Caco-2 (cell line): ENCODE results near the gene TOR2A. TPM values are rescaled to one million over a fixed set of nuclear protein-coding genes. Genes with fewer than 3 reads are reported as not detected.

Source experiments
- BruUV-seq: library from RNA; stranded (reverse); fragments of 400-500 nt; replicated peaks from 2 replicates; lab custom pipeline; 2021; lab: Mats Ljungman, UMichigan
- CTCF ChIA-PET: fragments of 300-600 bp; sonication (Branson Sonifier 250); formaldehyde crosslinking; loops from one replicate; lab custom pipeline; 2022; ENCODE audit warnings: antibody characterized with exemption; lab: Charles Lee
- POLR2A ChIA-PET: fragments of 300-600 bp; sonication (Branson Sonifier 250); formaldehyde crosslinking; loops from one replicate; lab custom pipeline; 2022; ENCODE audit warnings: antibody characterized with exemption; lab: Charles Lee
- DNase-seq, 2 experiments: peaks; one replicate each; pipeline versions ENCODE4 v3.0.0 to v3.0.0-alpha.2; 2020 to 2022
- H3K27me3 ChIP-seq: replicated peaks from 2 replicates; pipeline ENCODE4 v1.6.0; 2011; ENCODE audit warnings: low read length; ENCODE audit not compliant: control insufficient read depth, insufficient read depth
- H3K36me3 ChIP-seq: 2 replicates; pipeline ENCODE4 v1.5.1; 2011; ENCODE audit warnings: low read length; ENCODE audit not compliant: control insufficient read depth, insufficient read depth
- H3K4me1 ChIP-seq: fragments of 250-450 bp; sonication (Bioruptor Pico); 2 replicates; pipeline ENCODE4 v1.5.1; 2020; ENCODE audit warnings: mild to moderate bottlenecking
- H3K4me3 ChIP-seq: 2 replicates; pipeline ENCODE4 v1.5.1; 2011; ENCODE audit warnings: low read depth, mild to moderate bottlenecking, control low read depth, low read length
- H3K9me3 ChIP-seq: fragments of 250-450 bp; sonication (Bioruptor Pico); 2 replicates; pipeline ENCODE4 v1.5.1; 2020; ENCODE audit warnings: mild to moderate bottlenecking, moderate library complexity
- H3K27ac Mint-ChIP-seq: one replicate; pipeline ENCODE4 v1.8.0; 2022; ENCODE audit warnings: mixed read lengths; ENCODE audit not compliant: unreplicated experiment
- H3K27me3 Mint-ChIP-seq: one replicate; pipeline ENCODE4 v1.8.0; 2022; ENCODE audit warnings: mixed read lengths; ENCODE audit not compliant: insufficient read depth, unreplicated experiment
- H3K36me3 Mint-ChIP-seq: one replicate; pipeline ENCODE4 v1.8.0; 2022; ENCODE audit warnings: mild to moderate bottlenecking, mixed read lengths; ENCODE audit not compliant: insufficient read depth, unreplicated experiment
- H3K4me1 Mint-ChIP-seq: one replicate; pipeline ENCODE4 v1.8.0; 2022; ENCODE audit warnings: low read depth, mixed read lengths; ENCODE audit not compliant: unreplicated experiment
- H3K4me3 Mint-ChIP-seq: one replicate; pipeline ENCODE4 v1.8.0; 2022; ENCODE audit warnings: mild to moderate bottlenecking, moderate library complexity, mixed read lengths; ENCODE audit not compliant: unreplicated experiment
- H3K9me3 Mint-ChIP-seq: one replicate; pipeline ENCODE4 v1.8.0; 2022; ENCODE audit warnings: mixed read lengths; ENCODE audit not compliant: unreplicated experiment
- CTCF ChIP-seq, 2 experiments: fragments of 200-600 bp in 1 of 2; IDR thresholded peaks; 1 replicate in 1 of 2; 2 replicates in 1 of 2; pipeline versions ENCODE4 v1.5.1 to v1.8.0; 2011 to 2022; ENCODE audit warnings: antibody characterized with exemption in 1 of 2, control low read depth in 1 of 2, inconsistent platforms in 1 of 2, low read depth in 1 of 2, low read length in 1 of 2, mild to moderate bottlenecking in 1 of 2, moderate library complexity in 1 of 2; ENCODE audit not compliant: insufficient read depth in 1 of 2, severe bottlenecking in 1 of 2, unreplicated experiment in 1 of 2
- intact Hi-C: fragments of 100-400 bp; cut with micrococcal nuclease; formaldehyde crosslinking; loops from one replicate; pipeline ENCODE4 v1.10.0; 2022; ENCODE audit not compliant: unreplicated experiment
- total RNA-seq: library from RNA; stranded (reverse); gene quantifications from 2 replicates; pipeline ENCODE4 v1.2.3, GENCODE V29; 2022

TOR2A gene
- total RNA-seq, 1 experiment from 2014 or later, result 12.9 TPM

GRCh38 chr9:127683723-127684122 lies 51.4 kb downstream of the TOR2A start:
- Mint-ChIP-seq H3K27me3 (no peaks in the 10 kb centered on the region), H3K36me3 (peaks cover 5% of the 10 kb centered on the region), H3K27ac (no peak overlapping the region), H3K4me3 (no peak overlapping the region), H3K4me1 (peaks cover 7% of the 10 kb centered on the region), H3K9me3 (no peaks in the 10 kb centered on the region)
- Histone ChIP-seq H3K27me3 (no peaks in the 10 kb centered on the region), H3K9me3 (no peaks in the 10 kb centered on the region), H3K4me1 (peaks cover 6% of the 10 kb centered on the region), H3K36me3 (no peaks in the 10 kb centered on the region), H3K4me3 (no peak overlapping the region)
- BruUV-seq, result no TSS peak
- ChIA-PET POLR2A (no interaction called here), CTCF (interaction anchor here (0.6 kb wide), 1 partner anchor 181 kb away, joined by 6 read pairs; no protein-coding TSS in a partner anchor)
- no peak for TF ChIP-seq CTCF (IDR thresholded peaks at IDR 0.05; ENCODE audit: insufficient read depth in 1 of 2, low read depth in 1 of 2, low read length in 1 of 2, severe bottlenecking in 1 of 2, unreplicated experiment in 1 of 2)
- intact Hi-C loops, result no loop called here
- DNase-seq, result no peak

GRCh38 chr9:127682351-127683136 lies 52.5 kb downstream of the TOR2A start:
- intact Hi-C loops, result no loop called here
- no peaks in the 10 kb centered on the region for H3K27me3 ChIP-seq
- no peak overlapping the region for H3K4me3 Mint-ChIP-seq
- peaks cover 5% of the 10 kb centered on the region for H3K36me3 Mint-ChIP-seq
- no TSS peak for BruUV-seq
- peaks cover 7% of the 10 kb centered on the region for H3K4me1 Mint-ChIP-seq
- ChIA-PET POLR2A (no interaction called here), CTCF (interaction anchor here (0.6 to 1.6 kb wide), 2 partner anchors 52 to 179 kb away, joined by 3 read pairs; partner anchors contain the start of gene TOR2A)
- no peaks in the 10 kb centered on the region for H3K36me3 ChIP-seq
- no peak for TF ChIP-seq CTCF (IDR thresholded peaks at IDR 0.05; ENCODE audit: insufficient read depth in 1 of 2, low read depth in 1 of 2, low read length in 1 of 2, severe bottlenecking in 1 of 2, unreplicated experiment in 1 of 2)
- H3K27me3 Mint-ChIP-seq, result no peaks in the 10 kb centered on the region
- no peak overlapping the region for H3K27ac Mint-ChIP-seq
- no peak overlapping the region for H3K4me3 ChIP-seq
- H3K9me3 ChIP-seq, result no peaks in the 10 kb centered on the region
- no peaks in the 10 kb centered on the region for H3K9me3 Mint-ChIP-seq
- no peak for DNase-seq
- peaks cover 6% of the 10 kb centered on the region for H3K4me1 ChIP-seq

Other genes starting within 250 kb of the TOR2A start
- 5.5 and 6.7 TPM in 2 replicates for gene STXBP1, start 123.0 kb downstream of the TOR2A start, total RNA-seq
- not detected in 2 replicates for gene CFAP157, start 28.3 kb downstream of the TOR2A start, total RNA-seq
- gene PTRH1, start 19.6 kb downstream of the TOR2A start, total RNA-seq, result 8.7 and 11.2 TPM in 2 replicates
- not detected in 2 replicates for gene TTC16, start 19.2 kb downstream of the TOR2A start, total RNA-seq
- gene SH2D3C, start 43.4 kb upstream of the TOR2A start, total RNA-seq, result 0.34 TPM in 1 of 2 replicates, not detected in the other
- 47.9 and 48.2 TPM in 2 replicates for gene CDK9, start 50.7 kb upstream of the TOR2A start, total RNA-seq
- 54.4 and 57.3 TPM in 2 replicates for gene FPGS, start 67.6 kb upstream of the TOR2A start, total RNA-seq
- gene ENG, start 119.4 kb upstream of the TOR2A start, total RNA-seq, result 0.18 and 0.53 TPM in 2 replicates
- 39.2 and 41.5 TPM in 2 replicates for gene AK1, start 142.4 kb upstream of the TOR2A start, total RNA-seq
- 20.7 and 25.1 TPM in 2 replicates for gene ST6GALNAC6, start 164.3 kb upstream of the TOR2A start, total RNA-seq
- gene ST6GALNAC4, start 181.7 kb upstream of the TOR2A start, total RNA-seq, result 12.1 and 13.2 TPM in 2 replicates
- 2.3 and 3.8 TPM in 2 replicates for gene PIP5KL1, start 195.5 kb upstream of the TOR2A start, total RNA-seq
- 38.7 and 39.4 TPM in 2 replicates for gene DPM2, start 202.6 kb upstream of the TOR2A start, total RNA-seq
- gene EEIG1, start 245.7 kb upstream of the TOR2A start, total RNA-seq, result 44.1 and 47.1 TPM in 2 replicates